A549 treated with RU486 at 1 μM for 4 hours (cell line): ENCODE results near the gene ERAL1. TPM values are rescaled to one million over a fixed set of nuclear protein-coding genes. Genes with fewer than 3 reads are reported as not detected.

Experiments used
- total RNA-seq: library from RNA; stranded (reverse); fragments of 200-300 nt; extraction: Qiagen RNA extraction; gene quantifications from 5 replicates; pipeline ENCODE4 v1.2.3, GENCODE V29; 2022; ENCODE audit warnings: low read depth

ERAL1 gene
- total RNA-seq = 70.2 to 92.5 TPM (median 85.9 TPM) in 5 replicates

DNA sequence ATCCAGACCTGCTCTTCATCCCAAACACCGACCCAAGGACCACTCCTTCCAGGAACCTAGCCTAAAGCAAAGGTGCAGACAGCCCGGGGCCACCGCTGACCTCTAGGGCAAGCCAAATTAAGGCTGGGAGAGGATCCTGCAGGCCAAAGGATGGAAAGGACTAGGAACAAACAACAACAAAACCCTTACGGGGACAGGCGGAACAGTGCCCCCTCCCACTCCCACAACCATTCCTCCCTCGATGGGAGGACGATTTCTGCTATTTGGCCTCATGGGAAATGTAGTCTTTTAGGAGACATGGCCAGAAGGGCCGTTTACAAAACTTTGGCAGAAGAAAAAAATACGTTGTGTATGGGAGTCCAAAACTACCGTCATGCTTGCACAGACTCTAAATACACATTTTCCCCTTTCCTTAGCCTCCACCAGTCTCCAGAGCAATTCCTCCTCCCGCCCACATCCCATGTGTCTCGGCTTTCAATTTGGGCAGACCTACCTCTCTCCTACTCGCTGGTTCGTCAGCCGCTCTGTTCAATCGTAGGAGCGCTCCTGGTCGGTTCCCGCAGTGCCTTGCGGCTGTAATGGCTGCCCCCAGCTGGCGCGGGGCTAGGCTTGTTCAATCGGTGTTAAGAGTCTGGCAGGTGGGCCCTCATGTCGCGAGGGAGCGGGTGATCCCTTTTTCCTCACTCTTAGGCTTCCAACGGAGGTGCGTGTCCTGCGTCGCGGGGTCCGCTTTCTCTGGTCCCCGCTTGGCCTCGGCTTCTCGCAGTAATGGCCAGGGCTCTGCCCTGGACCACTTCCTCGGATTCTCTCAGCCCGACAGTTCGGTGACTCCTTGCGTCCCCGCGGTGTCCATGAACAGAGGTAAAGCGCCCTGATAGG lies at the start of gene ERAL1:
Gene ERAL1 (plus strand): TSS at position 560 of the 879 bp plus-strand sequence. CDS start 19 bp downstream, at position 579.

GRCh38 chr17:28842282-28843012 lies 12.4 kb upstream of the ERAL1 start, which contains the start of gene FAM222B:
FAM222B (minus strand) TSS chr17:28842790; CDS start chr17:28766667, 76,123 bp downstream.

DNA sequence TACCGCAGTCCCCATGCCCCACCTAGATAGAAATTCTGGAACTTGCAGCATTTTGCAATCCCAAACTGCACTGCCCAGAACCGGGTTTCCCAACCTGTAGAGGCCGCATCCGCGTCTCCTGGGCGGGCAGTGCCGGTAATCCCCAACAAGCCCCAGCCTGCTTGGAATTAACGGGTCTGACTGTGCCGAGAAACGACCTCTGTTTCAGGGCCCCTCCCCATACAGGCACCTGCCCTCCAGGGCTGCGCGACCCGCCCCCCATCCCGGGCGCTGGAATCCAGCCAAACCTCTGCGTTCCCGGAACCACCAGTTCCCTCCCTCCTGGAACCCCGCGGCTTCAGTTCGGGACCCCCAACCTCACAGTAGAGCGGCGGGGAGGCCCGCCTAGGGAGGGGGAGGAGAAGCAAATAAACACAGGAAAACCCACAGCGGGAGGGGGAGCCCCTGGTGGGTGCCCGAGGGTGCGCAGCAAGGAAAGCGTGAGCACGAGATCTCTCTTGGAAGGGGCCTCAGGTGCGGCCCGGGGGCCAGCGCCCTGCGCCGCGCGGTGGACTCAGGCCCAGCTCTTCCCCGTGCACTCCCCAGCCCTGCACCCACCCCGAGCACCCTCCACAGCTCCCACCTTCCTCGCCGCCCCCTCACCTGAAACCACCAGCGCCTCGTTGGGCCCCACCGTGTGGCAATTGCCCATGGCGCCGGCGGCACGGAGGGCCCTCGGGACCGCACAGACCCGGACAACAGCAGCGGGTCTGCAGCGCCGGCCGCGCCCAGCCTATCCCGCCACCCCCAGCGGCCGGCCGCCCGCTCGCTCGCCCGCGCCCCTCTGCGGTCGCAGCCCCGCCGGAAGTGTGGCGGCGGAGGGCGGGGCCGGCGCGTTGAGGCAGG lies 42.3 kb downstream of the ERAL1 start, which contains the start of gene FLOT2:
Gene FLOT2 (minus strand): TSS at position 850 of the 885 bp plus-strand sequence. CDS start 159 bp downstream, at position 691.

DNA sequence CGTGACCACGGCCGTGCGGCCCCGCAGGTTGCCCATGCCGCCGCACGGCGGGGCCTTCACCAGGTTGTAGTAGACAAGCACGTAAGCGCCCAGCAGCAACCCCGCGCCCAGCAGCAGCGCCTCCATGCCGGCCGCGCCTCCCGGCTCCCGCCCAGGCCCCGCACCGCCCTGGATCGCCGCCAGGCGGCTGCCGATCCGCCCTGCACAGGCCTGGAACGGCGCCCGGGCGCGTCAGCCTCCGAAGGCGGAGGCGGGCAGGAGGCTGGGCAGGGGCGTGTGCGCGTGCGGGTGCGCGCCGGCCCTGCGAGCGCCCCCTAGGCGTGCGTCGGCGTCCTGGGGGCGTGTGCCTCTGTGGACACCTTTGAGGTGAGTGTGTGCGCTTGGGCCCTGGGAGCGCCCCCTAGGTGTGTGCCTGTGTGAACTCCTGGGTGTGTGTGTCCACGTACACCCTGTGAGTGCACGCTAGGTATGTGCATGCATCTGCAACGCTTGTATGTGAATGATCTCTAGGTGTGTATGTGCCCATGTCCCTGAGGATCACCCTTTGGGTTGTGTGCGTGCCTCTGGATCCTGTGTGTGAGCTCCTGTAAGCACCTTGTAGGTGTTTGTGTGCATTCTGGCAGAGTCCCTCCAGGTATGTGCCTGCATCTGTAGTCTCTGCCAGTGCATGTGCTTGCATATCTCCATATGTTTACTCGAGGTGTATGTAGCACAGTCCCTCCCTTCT lies 48.2 kb downstream of the ERAL1 start, which contains the start of gene DHRS13:
Gene DHRS13 (minus strand): TSS at position 261 of the 727 bp plus-strand sequence. CDS start 135 bp downstream, at position 126.

Other genes starting within 250 kb of the ERAL1 start
- gene RSKR, start 240.8 kb upstream of the ERAL1 start, total RNA-seq = 2.2 to 4.9 TPM (median 4.2 TPM) in 5 replicates
- 56.4 to 74.1 TPM (median 58.8 TPM) in 5 replicates for gene BLTP2, start 209.9 kb upstream of the ERAL1 start, total RNA-seq
- gene SDF2, start 193.1 kb upstream of the ERAL1 start, total RNA-seq = 79.5 to 87.0 TPM (median 84.5 TPM) in 5 replicates
- 69.2 to 74.1 TPM (median 72.2 TPM) in 5 replicates for gene SUPT6H, start 192.8 kb upstream of the ERAL1 start, total RNA-seq
- 1.2 to 2.3 TPM (median 1.5 TPM) in 5 replicates for gene PROCA1, start 143.1 kb upstream of the ERAL1 start, total RNA-seq
- 220 to 279 TPM (median 265 TPM) in 5 replicates for gene RAB34, start 137.1 kb upstream of the ERAL1 start, total RNA-seq
- 1,999 to 2,848 TPM (median 2,238 TPM) in 5 replicates for gene RPL23A, start 135.0 kb upstream of the ERAL1 start, total RNA-seq
- gene TLCD1, start 128.8 kb upstream of the ERAL1 start, total RNA-seq = 36.2 to 53.8 TPM (median 48.3 TPM) in 5 replicates
- 3.8 to 4.7 TPM (median 4.5 TPM) in 5 replicates for gene NEK8, start 126.2 kb upstream of the ERAL1 start, total RNA-seq
- gene TRAF4, start 111.0 kb upstream of the ERAL1 start, total RNA-seq = 51.5 to 88.4 TPM (median 76.8 TPM) in 5 replicates
- 19.0 to 23.3 TPM (median 21.9 TPM) in 5 replicates for gene FAM222B, start 12.2 kb upstream of the ERAL1 start, total RNA-seq
- gene FLOT2, start 42.7 kb downstream of the ERAL1 start, total RNA-seq = 67.2 to 83.8 TPM (median 77.4 TPM) in 5 replicates
- gene DHRS13, start 48.1 kb downstream of the ERAL1 start, total RNA-seq = 4.2 to 5.6 TPM (median 5.4 TPM) in 5 replicates
- 29.2 to 40.1 TPM (median 35.2 TPM) in 5 replicates for gene PHF12, start 96.5 kb downstream of the ERAL1 start, total RNA-seq
- 0.05 TPM in 1 of 5 replicates, not detected in the others for gene SEZ6, start 151.0 kb downstream of the ERAL1 start, total RNA-seq
- 0.19 to 0.35 TPM (median 0.24 TPM) in 4 of 5 replicates, not detected in the other for gene PIPOX, start 188.1 kb downstream of the ERAL1 start, total RNA-seq